Gastrocnemius medialis (tissue), 4 donors: ENCODE measurements around the gene HOXA3. TPM values are rescaled to one million over a fixed set of nuclear protein-coding genes. Genes with fewer than 3 reads are reported as not detected.

Experiments
- ATAC-seq, 2 donors: fragments of 150-250 bp; one replicate each; pipeline ENCODE4 v1.9.1; 2016
- DNase-seq, 2 donors: peaks; one replicate each; pipeline ENCODE4 v3.0.0-alpha.2; 2019
- H3K27ac ChIP-seq, 4 donors: fragments of 200-600 bp; sonication (generic); 1 replicate in 1 of 4; 2 replicates in 3 of 4; pipeline ENCODE4 v1.5.1; 2016 to 2018; ENCODE audit warnings: mild to moderate bottlenecking in 2 of 4, moderate library complexity in 1 of 4
- H3K27me3 ChIP-seq, 3 donors: fragments of 200-600 bp; sonication (generic) in 2 of 3; 1 replicate in 1 of 3; 2 replicates in 2 of 3; pipeline versions ENCODE4 v1.5.1 to v1.6.0; 2016 to 2019; ENCODE audit warnings: mild to moderate bottlenecking in 1 of 3, moderate library complexity in 1 of 3
- H3K36me3 ChIP-seq, 2 donors: fragments of 200-600 bp; sonication (generic) in 1 of 2; one replicate each; pipeline ENCODE4 v1.5.1; 2017 to 2018
- H3K4me1 ChIP-seq, 2 donors: fragments of 200-600 bp; sonication (generic) in 1 of 2; one replicate each; pipeline ENCODE4 v1.5.1; 2016 to 2017; ENCODE audit warnings: mild to moderate bottlenecking in 2 of 2
- H3K4me3 ChIP-seq, 4 donors: fragments of 200-600 bp; sonication (generic) in 3 of 4; 1 replicate in 1 of 4; 2 replicates in 3 of 4; pipeline ENCODE4 v1.5.1; 2016 to 2019; ENCODE audit warnings: mild to moderate bottlenecking in 2 of 4
- H3K9me3 ChIP-seq, 3 donors: fragments of 200-600 bp; sonication (generic) in 2 of 3; 1 replicate in 1 of 3; 2 replicates in 2 of 3; pipeline ENCODE4 v1.5.1; 2016 to 2019
- POLR2A ChIP-seq, 2 donors: fragments of 450-650 bp; IDR thresholded peaks; one replicate each; pipeline ENCODE4 v1.6.1; 2017; ENCODE audit warnings: antibody characterized with exemption in 2 of 2, mild to moderate bottlenecking in 2 of 2, moderate library complexity in 2 of 2
- in situ Hi-C, 4 donors: fragments of 200-750 bp; cut with MboI; loops; one replicate each; pipeline versions ENCODE4 v1.15.0 to v1.8.0; 2017; ENCODE audit warnings: low sequenced_read_pairs in 4 of 4
- intact Hi-C: fragments of 100-400 bp; cut with DNase I; formaldehyde crosslinking; loops from one replicate; pipeline ENCODE4 v1.15.1; 2023; ENCODE audit warnings: low total_unique reads
- total RNA-seq, 4 donors: library from RNA; depleted of rRNA; stranded (reverse); fragments of >200 nt; gene quantifications; one replicate each; pipeline versions ENCODE4 v1.1.0 to v1.2.3, GENCODE V29; 2016
- TF ChIP-seq, protein P1 (sequence below), 5 experiments: fragments of 450-650 bp in 3 of 5; fragments of 200-600 bp in 2 of 5; sonication (generic) in 2 of 5; IDR thresholded peaks in 4 of 5; conservative IDR thresholded peaks in 1 of 5; 1 replicate in 4 of 5; 2 replicates in 1 of 5; pipeline ENCODE4 v1.5.1; 2016 to 2019; ENCODE audit warnings: antibody characterized with exemption in 5 of 5, mild to moderate bottlenecking in 3 of 5, moderate library complexity in 3 of 5

HOXA3 gene
- total RNA-seq, 4 donors from 2014 or later, result 0.53 to 6.2 (median 3.0) TPM

DNA sequence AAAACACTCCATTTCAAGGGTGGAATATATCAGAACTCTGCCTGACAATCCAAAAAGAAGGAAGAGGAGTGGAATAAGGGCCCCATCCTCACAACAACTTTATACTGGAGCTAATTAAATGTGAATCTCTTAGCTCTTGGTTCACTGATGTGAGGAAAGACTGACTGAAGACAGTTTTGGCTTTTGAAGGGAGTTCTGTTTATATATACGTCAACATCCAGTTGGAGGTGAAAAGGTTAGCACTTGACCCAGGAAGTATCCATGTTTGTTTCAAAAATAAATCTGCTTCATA, 59.6 kb downstream of the HOXA3 start:
- Histone ChIP-seq H3K27me3 (peaks cover 14 to 20% (median 15%) of the 10 kb centered on the region in 3 donors), H3K9me3 (no peaks in the 10 kb centered on the region), H3K36me3 (no peaks in the 10 kb centered on the region), H3K4me3 (no peak overlapping the region), H3K27ac (no peak overlapping the region), H3K4me1 (peaks cover 9 to 17% of the 10 kb centered on the region in 2 donors)
- no peak for TF ChIP-seq POLR2A (IDR thresholded peaks at IDR 0.05)
- TF ChIP-seq, protein P1, sequence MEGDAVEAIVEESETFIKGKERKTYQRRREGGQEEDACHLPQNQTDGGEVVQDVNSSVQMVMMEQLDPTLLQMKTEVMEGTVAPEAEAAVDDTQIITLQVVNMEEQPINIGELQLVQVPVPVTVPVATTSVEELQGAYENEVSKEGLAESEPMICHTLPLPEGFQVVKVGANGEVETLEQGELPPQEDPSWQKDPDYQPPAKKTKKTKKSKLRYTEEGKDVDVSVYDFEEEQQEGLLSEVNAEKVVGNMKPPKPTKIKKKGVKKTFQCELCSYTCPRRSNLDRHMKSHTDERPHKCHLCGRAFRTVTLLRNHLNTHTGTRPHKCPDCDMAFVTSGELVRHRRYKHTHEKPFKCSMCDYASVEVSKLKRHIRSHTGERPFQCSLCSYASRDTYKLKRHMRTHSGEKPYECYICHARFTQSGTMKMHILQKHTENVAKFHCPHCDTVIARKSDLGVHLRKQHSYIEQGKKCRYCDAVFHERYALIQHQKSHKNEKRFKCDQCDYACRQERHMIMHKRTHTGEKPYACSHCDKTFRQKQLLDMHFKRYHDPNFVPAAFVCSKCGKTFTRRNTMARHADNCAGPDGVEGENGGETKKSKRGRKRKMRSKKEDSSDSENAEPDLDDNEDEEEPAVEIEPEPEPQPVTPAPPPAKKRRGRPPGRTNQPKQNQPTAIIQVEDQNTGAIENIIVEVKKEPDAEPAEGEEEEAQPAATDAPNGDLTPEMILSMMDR (IDR thresholded peaks at IDR 0.05 in 4 of 5, conservative IDR thresholded peaks at IDR 0.05 in 1 of 5), result no peak
- DNase-seq (no peak), ATAC-seq (no peak)
- intact Hi-C loops, result no loop called here
- in situ Hi-C loops, result no loop called here

- ATAC-seq, result no peak
- H3K27ac ChIP-seq, result no peak overlapping the region
- in situ Hi-C loops (no loop called here), intact Hi-C loops (no loop called here)
- no peaks in the 10 kb centered on the region for H3K9me3 ChIP-seq
- peaks cover 20 to 25% (median 21%) of the 10 kb centered on the region in 3 donors for H3K27me3 ChIP-seq
- no peaks in the 10 kb centered on the region for H3K36me3 ChIP-seq
- no peak overlapping the region for H3K4me3 ChIP-seq
- TF ChIP-seq, protein P1 (IDR thresholded peaks at IDR 0.05 in 4 of 5, conservative IDR thresholded peaks at IDR 0.05 in 1 of 5), result no peak
- TF ChIP-seq POLR2A (IDR thresholded peaks at IDR 0.05), result no peak
- no peak for DNase-seq
- peaks cover 3 to 12% of the 10 kb centered on the region in 2 donors for H3K4me1 ChIP-seq
These were observed 60.2 kb downstream of the HOXA3 start for GRCh38 chr7:27091941-27092818.

GRCh38 chr7:27091105-27091504, 61.3 kb downstream of the HOXA3 start:
- intact Hi-C loops, result no loop called here
- no peaks in the 10 kb centered on the region for H3K9me3 ChIP-seq
- no peak overlapping the region for H3K27ac ChIP-seq
- H3K27me3 ChIP-seq, result peaks cover 22 to 25% (median 24%) of the 10 kb centered on the region in 3 donors
- in situ Hi-C loops, result no loop called here
- ATAC-seq, result no peak
- no peaks in the 10 kb centered on the region for H3K36me3 ChIP-seq
- no peak overlapping the region for H3K4me3 ChIP-seq
- peaks cover 0 to 4% of the 10 kb centered on the region in 2 donors for H3K4me1 ChIP-seq
- no peak for DNase-seq
- TF ChIP-seq POLR2A (IDR thresholded peaks at IDR 0.05), result no peak
- TF ChIP-seq, protein P1 (IDR thresholded peaks at IDR 0.05 in 4 of 5, conservative IDR thresholded peaks at IDR 0.05 in 1 of 5), result no peak

- Histone ChIP-seq H3K36me3 (no peaks in the 10 kb centered on the region), H3K27ac (no peak overlapping the region), H3K4me1 (no peaks in the 10 kb centered on the region), H3K27me3 (peaks cover 22 to 25% (median 24%) of the 10 kb centered on the region in 3 donors), H3K9me3 (no peaks in the 10 kb centered on the region), H3K4me3 (peak overlapping the region in 1 of 4 donors; percentile 29)
- TF ChIP-seq, protein P1 (IDR thresholded peaks at IDR 0.05 in 4 of 5, conservative IDR thresholded peaks at IDR 0.05 in 1 of 5), result no peak
- no peak for TF ChIP-seq POLR2A (IDR thresholded peaks at IDR 0.05)
- no peak for ATAC-seq
- intact Hi-C loops, result no loop called here
- no peak for DNase-seq
- in situ Hi-C loops, result no loop called here
These were observed 64.1 kb downstream of the HOXA3 start for GRCh38 chr7:27088002-27088922.
